ENCODE data around the gene KIAA1671. TPM values are rescaled to one million over a fixed set of nuclear protein-coding genes. Genes with fewer than 3 reads are reported as not detected.

Gene KIAA1671
- total RNA-seq, 1 donor: 10.7 TPM

DNA sequence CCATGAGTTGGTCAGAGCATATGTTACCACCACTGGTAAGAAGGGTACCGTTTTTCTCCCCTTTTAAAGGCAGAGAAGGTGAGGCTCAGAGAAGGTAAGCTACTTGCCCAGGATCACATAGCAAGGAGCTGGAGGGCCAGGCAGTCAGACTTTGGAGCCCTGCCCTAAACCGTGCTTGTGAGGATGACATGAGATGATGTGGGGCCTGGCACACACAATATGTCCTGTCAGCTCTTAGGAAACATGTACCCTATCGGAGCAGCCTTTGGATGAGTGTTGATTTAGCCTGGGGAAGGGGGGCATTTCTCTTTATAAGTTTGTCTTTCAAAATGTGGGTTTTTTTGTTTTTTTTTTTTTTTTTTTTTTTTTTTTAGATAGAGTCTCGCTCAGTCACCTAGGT, 146.7 kb downstream of the KIAA1671 start:
- H3K4me3 ChIP-seq (ENCODE audit: low read depth, low read length): no peak overlapping the region
- TF ChIP-seq, protein P1, sequence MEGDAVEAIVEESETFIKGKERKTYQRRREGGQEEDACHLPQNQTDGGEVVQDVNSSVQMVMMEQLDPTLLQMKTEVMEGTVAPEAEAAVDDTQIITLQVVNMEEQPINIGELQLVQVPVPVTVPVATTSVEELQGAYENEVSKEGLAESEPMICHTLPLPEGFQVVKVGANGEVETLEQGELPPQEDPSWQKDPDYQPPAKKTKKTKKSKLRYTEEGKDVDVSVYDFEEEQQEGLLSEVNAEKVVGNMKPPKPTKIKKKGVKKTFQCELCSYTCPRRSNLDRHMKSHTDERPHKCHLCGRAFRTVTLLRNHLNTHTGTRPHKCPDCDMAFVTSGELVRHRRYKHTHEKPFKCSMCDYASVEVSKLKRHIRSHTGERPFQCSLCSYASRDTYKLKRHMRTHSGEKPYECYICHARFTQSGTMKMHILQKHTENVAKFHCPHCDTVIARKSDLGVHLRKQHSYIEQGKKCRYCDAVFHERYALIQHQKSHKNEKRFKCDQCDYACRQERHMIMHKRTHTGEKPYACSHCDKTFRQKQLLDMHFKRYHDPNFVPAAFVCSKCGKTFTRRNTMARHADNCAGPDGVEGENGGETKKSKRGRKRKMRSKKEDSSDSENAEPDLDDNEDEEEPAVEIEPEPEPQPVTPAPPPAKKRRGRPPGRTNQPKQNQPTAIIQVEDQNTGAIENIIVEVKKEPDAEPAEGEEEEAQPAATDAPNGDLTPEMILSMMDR (IDR thresholded peaks at IDR 0.05; ENCODE audit: insufficient read depth, low read length): no peak
- no peak for DNase-seq (ENCODE audit: low read depth)

GRCh38 chr22:25100402-25100801, 147.9 kb downstream of the KIAA1671 start:
- no peak for DNase-seq (ENCODE audit: low read depth)
- TF ChIP-seq, protein P1 (IDR thresholded peaks at IDR 0.05; ENCODE audit: insufficient read depth, low read length): no peak
- no peak overlapping the region for H3K4me3 ChIP-seq (ENCODE audit: low read depth, low read length)

GRCh38 chr22:25100948-25101347, 148.4 kb downstream of the KIAA1671 start:
- TF ChIP-seq, protein P1 (IDR thresholded peaks at IDR 0.05; ENCODE audit: insufficient read depth, low read length): no peak
- H3K4me3 ChIP-seq (ENCODE audit: low read depth, low read length): no peak overlapping the region
- peak; percentile 16 for DNase-seq (ENCODE audit: low read depth)

DNA sequence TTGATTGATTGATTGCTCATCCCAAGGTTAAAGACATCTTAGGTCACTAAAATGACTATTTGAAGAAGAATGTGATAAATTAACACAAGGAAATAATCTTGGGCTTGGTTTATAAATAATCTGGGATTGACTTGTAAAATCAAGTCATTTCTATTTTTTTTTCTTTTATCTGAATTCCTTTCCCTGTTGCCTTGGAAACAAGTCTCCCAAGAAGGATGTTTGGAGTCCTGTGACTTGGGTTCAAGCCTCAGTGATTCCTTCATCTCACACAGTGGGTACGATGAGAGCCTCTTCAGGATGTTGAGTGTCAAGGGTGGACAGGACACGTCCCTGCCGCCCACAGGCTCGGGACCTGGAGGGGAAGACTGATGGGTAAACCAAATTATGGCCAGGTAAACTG, 149.0 kb downstream of the KIAA1671 start:
- H3K4me3 ChIP-seq (ENCODE audit: low read depth, low read length): no peak overlapping the region
- TF ChIP-seq, protein P1 (IDR thresholded peaks at IDR 0.05; ENCODE audit: insufficient read depth, low read length): no peak

GRCh38 chr22:25101986-25102385, 149.5 kb downstream of the KIAA1671 start:
- TF ChIP-seq, protein P1 (IDR thresholded peaks at IDR 0.05; ENCODE audit: insufficient read depth, low read length): no peak
- H3K4me3 ChIP-seq (ENCODE audit: low read depth, low read length): no peak overlapping the region
- DNase-seq (ENCODE audit: low read depth): no peak

More for the DNA sequence above, 149.0 kb downstream of the KIAA1671 start:
- no peak for DNase-seq (ENCODE audit: low read depth)

DNA sequence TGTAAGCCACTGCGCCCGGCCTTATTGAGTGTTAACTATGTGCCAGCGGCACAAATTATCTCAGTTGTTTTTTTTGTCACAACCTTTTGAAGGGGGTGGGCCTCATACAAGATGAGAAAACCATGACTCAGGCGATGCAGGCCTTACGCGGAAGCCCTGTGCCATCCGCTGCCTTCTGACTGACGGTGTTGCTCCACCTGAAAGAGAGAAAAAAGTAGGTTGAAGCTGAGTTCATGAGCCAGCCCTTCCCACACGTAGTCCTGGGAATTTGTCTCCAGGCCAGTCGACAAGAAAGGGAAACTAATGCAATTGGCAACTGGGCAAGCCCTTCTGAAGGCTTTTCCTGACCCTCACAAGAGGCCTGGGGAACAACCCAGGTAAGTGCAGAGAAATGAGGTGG, 150.2 kb downstream of the KIAA1671 start:
- H3K4me3 ChIP-seq (ENCODE audit: low read depth, low read length): no peak overlapping the region
- TF ChIP-seq, protein P1 (IDR thresholded peaks at IDR 0.05; ENCODE audit: insufficient read depth, low read length): no peak
- DNase-seq (ENCODE audit: low read depth): no peak

GRCh38 chr22:25104367-25104766, 151.9 kb downstream of the KIAA1671 start:
- TF ChIP-seq, protein P1 (IDR thresholded peaks at IDR 0.05; ENCODE audit: insufficient read depth, low read length): no peak
- no peak for DNase-seq (ENCODE audit: low read depth)
- no peak overlapping the region for H3K4me3 ChIP-seq (ENCODE audit: low read depth, low read length)

Data from fibroblast of the aortic adventitia (primary cell).